K562 (cell line): ENCODE data around the gene CNNM3. TPM values are rescaled to one million over a fixed set of nuclear protein-coding genes. Genes with fewer than 3 reads are reported as not detected.

Source experiments
- ATAC-seq: fragments of 200-7000 bp; cut with Tn5 transposase; 3 replicates; pipeline ENCODE4 v1.9.1; 2020; ENCODE audit warnings: moderate library complexity
- BruUV-seq: library from RNA; stranded (reverse); fragments of 400-500 nt; replicated peaks from 2 replicates; lab custom pipeline; 2021; lab: Mats Ljungman, UMichigan
- CTCF ChIA-PET: fragments of 300-600 bp; formaldehyde crosslinking; extraction: SDS; loops from one replicate; lab custom pipeline; 2021; ENCODE audit warnings: low intra/inter-chr PET ratio; lab: Yijun Ruan, JAX
- POLR2A ChIA-PET: fragments of 300-600, 350-650 bp; sonication (Branson Sonifier 250); formaldehyde crosslinking; extraction: SDS; loops from one replicate; lab custom pipeline; 2021; ENCODE audit warnings: antibody characterized with exemption, inconsistent platforms; lab: Yijun Ruan, JAX
- DNase-seq, 4 experiments: peaks; one replicate each; pipeline versions ENCODE4 v3.0.0 to v3.0.0-alpha.2; 2011 to 2018; ENCODE audit warnings: low spot score in 3 of 4, mixed read lengths in 3 of 4; ENCODE audit errors: extremely low read depth in 1 of 4
- FAIRE-seq: peaks from 2 replicates; lab custom pipeline; 2011; peaks lifted over from hg19 to GRCh38; lab: Jason Lieb, UNC
- H2AFZ ChIP-seq: 2 replicates; pipeline ENCODE4 v1.6.0; 2011; ENCODE audit warnings: low read depth, low read length, control low read depth, inconsistent platforms
- H3K27ac ChIP-seq: fragments of 200-600 bp; 3 replicates; pipeline ENCODE4 v1.8.0; 2011; ENCODE audit warnings: low read depth, mild to moderate bottlenecking, control low read depth, inconsistent platforms, low read length, moderate library complexity, mixed read lengths; ENCODE audit errors: extremely low read depth
- H3K27me3 ChIP-seq, 2 experiments: fragments of 300-600 bp in 1 of 2; 2 replicates in 1 of 2; 3 replicates in 1 of 2; pipeline versions ENCODE4 v1.6.0 to v1.8.0; 2011; ENCODE audit warnings: inconsistent platforms in 2 of 2, low read length in 2 of 2, mild to moderate bottlenecking in 1 of 2, mixed read lengths in 1 of 2, moderate library complexity in 1 of 2; ENCODE audit not compliant: control insufficient read depth in 2 of 2, insufficient read depth in 2 of 2
- H3K36me3 ChIP-seq: fragments of 300-600 bp; 3 replicates; pipeline ENCODE4 v1.8.0; 2011; ENCODE audit warnings: mild to moderate bottlenecking, low read length, inconsistent platforms; ENCODE audit not compliant: control insufficient read depth, insufficient read depth
- H3K4me1 ChIP-seq, 2 experiments: fragments of 200-600 bp in 1 of 2; replicated peaks in 1 of 2; 2 replicates in 1 of 2; 3 replicates in 1 of 2; pipeline versions ENCODE4 v1.5.1 to v1.8.0; 2011; ENCODE audit warnings: inconsistent platforms in 2 of 2, low read length in 2 of 2, mild to moderate bottlenecking in 1 of 2, mixed read lengths in 1 of 2, moderate library complexity in 1 of 2; ENCODE audit not compliant: control insufficient read depth in 2 of 2, insufficient read depth in 2 of 2
- H3K4me2 ChIP-seq: 2 replicates; pipeline ENCODE4 v1.6.1; 2011; ENCODE audit warnings: low read length, control low read depth, inconsistent platforms, mixed read lengths; ENCODE audit not compliant: insufficient read depth
- H3K4me3 ChIP-seq: fragments of 200-600 bp; sonication (generic), shearing (Covaris generic); 2 replicates; pipeline ENCODE4 v1.5.1; 2016; ENCODE audit warnings: control low read depth, inconsistent platforms
- H3K79me2 ChIP-seq: fragments of 200-600 bp; 3 replicates; pipeline ENCODE4 v1.8.0; 2011; ENCODE audit warnings: low read length, inconsistent platforms; ENCODE audit not compliant: control insufficient read depth, insufficient read depth
- H3K9ac ChIP-seq, 2 experiments: 2 replicates each; pipeline versions ENCODE4 v1.6.0 to v1.6.1; 2011; ENCODE audit warnings: low read depth in 2 of 2, low read length in 2 of 2, control low read depth in 1 of 2, inconsistent platforms in 1 of 2, mild to moderate bottlenecking in 1 of 2, mixed read lengths in 1 of 2; ENCODE audit not compliant: insufficient read depth in 1 of 2
- H3K9me1 ChIP-seq: one replicate; pipeline ENCODE4 v1.6.0; 2011; ENCODE audit warnings: inconsistent platforms, mild to moderate bottlenecking, low read length, moderate library complexity; ENCODE audit not compliant: control insufficient read depth, insufficient read depth
- H3K9me3 ChIP-seq: replicated peaks from 2 replicates; pipeline ENCODE4 v1.5.1; 2011; ENCODE audit warnings: low read depth, low read length, inconsistent platforms; ENCODE audit not compliant: control insufficient read depth, insufficient read depth
- H4K20me1 ChIP-seq: replicated peaks from 2 replicates; pipeline ENCODE4 v1.6.1; 2011; ENCODE audit warnings: low read length, inconsistent platforms, mixed read lengths; ENCODE audit not compliant: control insufficient read depth, insufficient read depth
- CHD1 ChIP-seq: fragments of 200-600 bp; sonication (generic); IDR thresholded peaks from one replicate; pipeline ENCODE4 v1.6.1; 2012; ENCODE audit warnings: mild to moderate bottlenecking, moderate library complexity, low read length, inconsistent platforms
- POLR2G ChIP-seq: fragments of 200-400 bp; formaldehyde crosslinking; IDR thresholded peaks from 2 replicates; pipeline ENCODE4 v1.6.1; 2017; ENCODE audit warnings: low read depth, mild to moderate bottlenecking, antibody characterized with exemption, low read length, moderate library complexity
- THAP7 ChIP-seq: fragments of 250-450 bp; sonication (Bioruptor Pico); IDR thresholded peaks from 2 replicates; pipeline ENCODE4 v1.5.0; 2021
- ZNF586 ChIP-seq: fragments of 450-650 bp; formaldehyde crosslinking; conservative IDR thresholded peaks from 2 replicates; pipeline ENCODE4 v1.4.0; 2020; ENCODE audit warnings: mild to moderate bottlenecking, moderate library complexity
- WGBS: fragments of 100-300 bp; shearing (Covaris generic); methylation state at CpG from one replicate; pipeline ENCODE4 v1.1.6; 2016; ENCODE audit warnings: low coverage, mixed read lengths; ENCODE audit not compliant: insufficient coverage; ENCODE audit errors: missing lambda C conversion rate; 5-methylcytosine and 5-hydroxymethylcytosine counted together
- in situ Hi-C: fragments of 300-500 bp; cut with MboI; formaldehyde crosslinking; loops from 4 replicates; pipeline ENCODE4 v1.15.0; 2018; ENCODE audit warnings: inconsistent platforms, mixed read lengths
- intact Hi-C: fragments of 100-400 bp; cut with micrococcal nuclease; formaldehyde crosslinking; loops from 2 replicates; pipeline ENCODE4 v1.14.2; 2022
- polyA plus RNA-seq, 8 experiments: library from polyadenylated mRNA; depleted of rRNA in 4 of 8; stranded (reverse) in 5 of 8; unstranded in 3 of 8; fragments of >200 nt; fragmentation: Nextera tagmentation in 2 of 8; fragmentation: Illumina TruSeq in 1 of 8; extraction: Ambion mirVana in 2 of 8; extraction: Trizol in 1 of 8; gene quantifications; 2 replicates each; pipeline versions ENCODE4 v1.2.1 to v1.2.3, GENCODE V29; 2011 to 2014; ENCODE audit warnings: inconsistent platforms in 1 of 8, missing spikeins in 1 of 8
- total RNA-seq, 7 experiments: library from RNA; depleted of rRNA in 6 of 7; stranded (reverse); fragments of >200 nt in 6 of 7; fragmentation: Illumina TruSeq in 2 of 7; extraction: Trizol in 2 of 7; gene quantifications; 2 replicates each; pipeline versions ENCODE4 v1.2.1 to v1.2.3, GENCODE V29; 2011 to 2021; ENCODE audit warnings: low replicate concordance in 1 of 7
- TF ChIP-seq, protein P1 (sequence below): fragments of 450-650 bp; IDR thresholded peaks from 2 replicates; pipeline ENCODE4 v1.6.1; 2016

CNNM3 gene
- total and polyA plus RNA-seq, 9 of the 15 experiments (the other 6 are each of a cell fraction or from before 2014, with no cell fraction given): 1.4 to 16.9 (median 6.5) TPM

- no peaks in the 10 kb centered on the region for H3K9me1 ChIP-seq
- no peak for ATAC-seq
- H3K4me1 ChIP-seq: peaks cover 9 to 11% of the 10 kb centered on the region in 2 experiments; a peak in 4 of 5 replicates
- TF ChIP-seq, protein P1, sequence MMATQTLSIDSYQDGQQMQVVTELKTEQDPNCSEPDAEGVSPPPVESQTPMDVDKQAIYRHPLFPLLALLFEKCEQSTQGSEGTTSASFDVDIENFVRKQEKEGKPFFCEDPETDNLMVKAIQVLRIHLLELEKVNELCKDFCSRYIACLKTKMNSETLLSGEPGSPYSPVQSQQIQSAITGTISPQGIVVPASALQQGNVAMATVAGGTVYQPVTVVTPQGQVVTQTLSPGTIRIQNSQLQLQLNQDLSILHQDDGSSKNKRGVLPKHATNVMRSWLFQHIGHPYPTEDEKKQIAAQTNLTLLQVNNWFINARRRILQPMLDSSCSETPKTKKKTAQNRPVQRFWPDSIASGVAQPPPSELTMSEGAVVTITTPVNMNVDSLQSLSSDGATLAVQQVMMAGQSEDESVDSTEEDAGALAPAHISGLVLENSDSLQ: no peak
- TF ChIP-seq ZNF586 (CRISPR knock-in tag) (no peak), THAP7 (CRISPR knock-in tag) (no peak), CHD1 (no peak), POLR2G (peak; percentile 57)
- no peak overlapping the region for H3K4me3 ChIP-seq
- POLR2A ChIA-PET: interaction anchor here (0.6 kb wide), 1 partner anchor 13 kb away, joined by 4 read pairs; no protein-coding TSS in a partner anchor
- 87% methylated on average over 14 of the region's 14 CpGs for WGBS
- no peaks in the 10 kb centered on the region for H3K27me3 ChIP-seq
- peak overlapping the region in 1 of 2 experiments; percentile 64; a peak in 2 of 4 replicates for H3K9ac ChIP-seq
- H3K4me2 ChIP-seq: no peak overlapping the region
- H3K9me3 ChIP-seq: no peaks in the 10 kb centered on the region
- DNase-seq: no peak
- peaks cover 10% of the 10 kb centered on the region; the same call in 1 of the 2 replicates for H4K20me1 ChIP-seq
- CTCF ChIA-PET: no interaction called here
- H3K27ac ChIP-seq: no peak overlapping the region
- H3K79me2 ChIP-seq: no peaks in the 10 kb centered on the region; the same call in 2 of the 3 replicates
- BruUV-seq: no TSS peak
- H2AFZ ChIP-seq: no peak overlapping the region
- H3K36me3 ChIP-seq: peaks cover 90% of the 10 kb centered on the region
- in situ Hi-C loops: no loop called here
- intact Hi-C loops: no loop called here
- no peak for FAIRE-seq
Observed at GRCh38 chr2:96828436-96828835, 12.4 kb downstream of the CNNM3 start.
